Psoas muscle (tissue), 8 donors: ENCODE data around the gene RBM19. TPM values are rescaled to one million over a fixed set of nuclear protein-coding genes. Genes with fewer than 3 reads are reported as not detected.

Source experiments
- ATAC-seq, 4 donors: fragments of 200-7000 bp; cut with Tn5 transposase; one replicate each; pipeline ENCODE4 v1.9.1; 2020; ENCODE audit warnings: moderate library complexity in 3 of 4, mild to moderate bottlenecking in 2 of 4
- DNase-seq, 2 donors: peaks; one replicate each; pipeline ENCODE4 v3.0.0-alpha.2; 2020
- H3K27ac ChIP-seq: fragments of 200-600 bp; one replicate; pipeline ENCODE4 v1.8.0; 2022
- H3K27me3 ChIP-seq, 3 donors: fragments of 200-600 bp in 1 of 3; one replicate each; pipeline versions ENCODE4 v1.6.1 to v1.8.0; 2013 to 2022; ENCODE audit warnings: low read length in 2 of 3, mild to moderate bottlenecking in 2 of 3, moderate library complexity in 1 of 3; ENCODE audit not compliant: insufficient read depth in 3 of 3
- H3K36me3 ChIP-seq, 2 donors: fragments of 200-600 bp in 1 of 2; one replicate each; pipeline versions ENCODE4 v1.6.1 to v1.8.0; 2013 to 2022; ENCODE audit warnings: low read depth in 1 of 2, mild to moderate bottlenecking in 1 of 2, moderate library complexity in 1 of 2; ENCODE audit not compliant: insufficient read depth in 1 of 2
- H3K4me1 ChIP-seq: fragments of 200-600 bp; one replicate; pipeline ENCODE4 v1.8.0; 2022
- H3K4me3 ChIP-seq: fragments of 200-600 bp; one replicate; pipeline ENCODE4 v1.8.0; 2022; ENCODE audit warnings: mild to moderate bottlenecking
- H3K9me3 ChIP-seq: fragments of 200-600 bp; one replicate; pipeline ENCODE4 v1.8.0; 2022
- CTCF ChIP-seq: fragments of 200-600 bp; IDR thresholded peaks from one replicate; pipeline ENCODE4 v1.8.0; 2022; ENCODE audit warnings: antibody characterized with exemption
- WGBS, 3 donors: extraction: QIAGEN DNeasy Blood & Tissue Kit; methylation state at CpG; one replicate each; pipeline versions ENCODE4 v1.1.6 to v1.1.7; 2013; 5-methylcytosine and 5-hydroxymethylcytosine counted together
- intact Hi-C, 2 donors: fragments of 100-400 bp; cut with DNase I; formaldehyde crosslinking; loops; one replicate each; pipeline versions ENCODE4 v1.11.0 to v1.14.2; 2022
- polyA plus RNA-seq, 3 donors: library from polyadenylated mRNA; stranded (reverse); fragments of 200-250 nt; gene quantifications; one replicate each; pipeline ENCODE4 v1.2.3, GENCODE V29; 2013
- total RNA-seq, 4 donors: library from RNA; stranded (reverse); fragmentation: NEBNext Ultra II Directional in 2 of 4; extraction: Animal tissue kit (Norgen Biotek cat#: 25700) in 2 of 4; gene quantifications; one replicate each; pipeline versions ENCODE4 v1.2.1 to v1.2.4, GENCODE V29; 2021 to 2023
- donor health status: healthy with polysubstance abuse.
- donor health status: DM: no; HTN: no; CAD: no; lungs with moderate emphysema.
- donor health status: Bipolar disorder and iron deficiency.
- donor health status: healthy.
- donor health status: DM: yes; HTN: yes; CAD: no.
- donor health status: DM: no; HTN: no; CAD: no.
- donor health status: DM: no; HTN: no; CAD: no.
- donor health status: DM: yes; HTN: yes; CAD: no.

The RBM19 gene
- total and polyA plus RNA-seq, 7 donors = 14.2 to 59.4 (median 25.7) TPM

GRCh38 chr12:113788020-113788856 lies 177.9 kb downstream of the RBM19 start:
- Histone ChIP-seq H3K4me1 (no peaks in the 10 kb centered on the region), H3K27me3 (peaks cover 0 to 32% (median 1%) of the 10 kb centered on the region in 3 donors), H3K27ac (no peak overlapping the region), H3K9me3 (no peaks in the 10 kb centered on the region), H3K36me3 (no peaks in the 10 kb centered on the region), H3K4me3 (no peak overlapping the region)
- TF ChIP-seq CTCF = no peak
- no peak for DNase-seq
- intact Hi-C loops = no loop called here
- 32 to 48% (median 42%) methylated on average over 5 of the region's 5 CpGs for WGBS, 3 donors
- no peak for ATAC-seq

- Histone ChIP-seq H3K27me3 (peaks cover 0 to 41% (median 1%) of the 10 kb centered on the region in 3 donors), H3K9me3 (no peaks in the 10 kb centered on the region), H3K36me3 (no peaks in the 10 kb centered on the region), H3K27ac (no peak overlapping the region), H3K4me3 (no peak overlapping the region), H3K4me1 (no peaks in the 10 kb centered on the region)
- WGBS, 3 donors = 86 to 91% (median 89%) methylated on average over 2 of the region's 2 CpGs
- intact Hi-C loops = no loop called here
- no peak for TF ChIP-seq CTCF
- DNase-seq (no peak), ATAC-seq (no peak)
These were observed 180.0 kb downstream of the RBM19 start for GRCh38 chr12:113786107-113786506.

- Histone ChIP-seq H3K27me3 (peaks cover 0 to 52% (median 1%) of the 10 kb centered on the region in 3 donors), H3K4me3 (no peak overlapping the region), H3K27ac (no peak overlapping the region), H3K4me1 (no peaks in the 10 kb centered on the region), H3K36me3 (no peaks in the 10 kb centered on the region), H3K9me3 (no peaks in the 10 kb centered on the region)
- intact Hi-C loops = no loop called here
- TF ChIP-seq CTCF = no peak
- no peak for ATAC-seq
- WGBS, 3 donors = 83 to 90% (median 86%) methylated on average over 5 of the region's 5 CpGs
- DNase-seq = no peak
These were observed 182.3 kb downstream of the RBM19 start for GRCh38 chr12:113783811-113784210.

GRCh38 chr12:113782873-113783272 lies 183.3 kb downstream of the RBM19 start:
- ATAC-seq = no peak
- DNase-seq = no peak
- Histone ChIP-seq H3K27me3 (peaks cover 0 to 59% (median 1%) of the 10 kb centered on the region in 3 donors), H3K36me3 (no peaks in the 10 kb centered on the region), H3K4me1 (no peaks in the 10 kb centered on the region), H3K9me3 (no peaks in the 10 kb centered on the region), H3K4me3 (no peak overlapping the region), H3K27ac (no peak overlapping the region)
- intact Hi-C loops = no loop called here
- TF ChIP-seq CTCF = no peak
- WGBS, 3 donors = 12 to 23% (median 14%) methylated on average over 11 to 14 of the region's 14 CpGs
